Measurements from ENCODE around the gene ANLN. TPM values are rescaled to one million over a fixed set of nuclear protein-coding genes. Genes with fewer than 3 reads are reported as not detected.

ANLN gene
- total RNA-seq, 1 experiment from 2014 or later, result 238 TPM

DNA sequence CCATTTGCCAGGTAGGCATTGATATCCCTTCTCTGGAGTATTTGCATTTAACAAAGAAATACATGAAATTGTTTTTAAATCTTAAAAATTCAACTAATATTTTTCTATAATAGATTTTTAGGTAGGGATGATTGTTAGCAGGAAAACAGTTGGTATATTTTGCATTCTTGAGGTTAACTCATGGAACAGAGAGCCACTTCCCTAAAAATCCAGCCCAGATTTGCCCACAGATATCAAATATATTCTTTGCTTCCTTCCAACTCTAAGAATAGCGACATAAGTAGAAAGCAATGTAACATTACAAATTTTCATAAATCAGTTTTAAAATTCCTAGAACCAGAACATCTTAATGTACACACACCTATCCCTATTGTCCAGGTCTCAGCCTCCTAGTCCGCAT, 45.0 kb upstream of the ANLN start:
- ATAC-seq (no peak), DNase-seq (ENCODE audit: low read depth, low spot score) (no peak)
- CTCF ChIA-PET, result no interaction called here
- Histone ChIP-seq H3K9me3 (ENCODE audit: control insufficient read depth, insufficient read depth, low read depth, low read length) (no peaks in the 10 kb centered on the region; the same call in 1 of the 2 replicates), H3K27ac (ENCODE audit: low read length) (no peak overlapping the region), H3K36me3 (ENCODE audit: control insufficient read depth, insufficient read depth, low read length) (no peaks in the 10 kb centered on the region), H3K4me1 (ENCODE audit: control insufficient read depth, insufficient read depth, low read length) (peaks cover 31% of the 10 kb centered on the region), H3K4me3 (ENCODE audit: low read depth in 2 of 2, low read length in 2 of 2) (no peak overlapping the region), H3K27me3 (ENCODE audit: control insufficient read depth, insufficient read depth, low read length) (no peaks in the 10 kb centered on the region)
- POLR2A ChIA-PET, result no interaction called here
- in situ Hi-C loops (cut with HindIII; ENCODE audit: low pct_unique_long_range_greater_than_20kb, low sequenced_read_pairs), result no loop called here
- BruUV-seq (replicated peaks), result no TSS peak
- intact Hi-C loops (cut with micrococcal nuclease; ENCODE audit: unreplicated experiment), result no loop called here
- TF ChIP-seq SIN3A (IDR thresholded peaks at IDR 0.05; ENCODE audit: borderline replicate concordance, insufficient read depth, low read depth, low read length) (no peak), POLR2AphosphoS5 (IDR thresholded peaks at IDR 0.05; ENCODE audit: low read depth, low read length) (no peak), TCF7L2 (IDR thresholded peaks at IDR 0.05; ENCODE audit: low read depth, low read length) (no peak)
- TF ChIP-seq, protein P1, sequence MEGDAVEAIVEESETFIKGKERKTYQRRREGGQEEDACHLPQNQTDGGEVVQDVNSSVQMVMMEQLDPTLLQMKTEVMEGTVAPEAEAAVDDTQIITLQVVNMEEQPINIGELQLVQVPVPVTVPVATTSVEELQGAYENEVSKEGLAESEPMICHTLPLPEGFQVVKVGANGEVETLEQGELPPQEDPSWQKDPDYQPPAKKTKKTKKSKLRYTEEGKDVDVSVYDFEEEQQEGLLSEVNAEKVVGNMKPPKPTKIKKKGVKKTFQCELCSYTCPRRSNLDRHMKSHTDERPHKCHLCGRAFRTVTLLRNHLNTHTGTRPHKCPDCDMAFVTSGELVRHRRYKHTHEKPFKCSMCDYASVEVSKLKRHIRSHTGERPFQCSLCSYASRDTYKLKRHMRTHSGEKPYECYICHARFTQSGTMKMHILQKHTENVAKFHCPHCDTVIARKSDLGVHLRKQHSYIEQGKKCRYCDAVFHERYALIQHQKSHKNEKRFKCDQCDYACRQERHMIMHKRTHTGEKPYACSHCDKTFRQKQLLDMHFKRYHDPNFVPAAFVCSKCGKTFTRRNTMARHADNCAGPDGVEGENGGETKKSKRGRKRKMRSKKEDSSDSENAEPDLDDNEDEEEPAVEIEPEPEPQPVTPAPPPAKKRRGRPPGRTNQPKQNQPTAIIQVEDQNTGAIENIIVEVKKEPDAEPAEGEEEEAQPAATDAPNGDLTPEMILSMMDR (IDR thresholded peaks at IDR 0.05), result no peak

- Histone ChIP-seq H3K4me3 (ENCODE audit: low read depth in 2 of 2, low read length in 2 of 2) (no peak overlapping the region), H3K36me3 (ENCODE audit: control insufficient read depth, insufficient read depth, low read length) (no peaks in the 10 kb centered on the region), H3K9me3 (ENCODE audit: control insufficient read depth, insufficient read depth, low read depth, low read length) (no peaks in the 10 kb centered on the region; the same call in 1 of the 2 replicates), H3K27ac (ENCODE audit: low read length) (no peak overlapping the region), H3K4me1 (ENCODE audit: control insufficient read depth, insufficient read depth, low read length) (peaks cover 37% of the 10 kb centered on the region), H3K27me3 (ENCODE audit: control insufficient read depth, insufficient read depth, low read length) (no peaks in the 10 kb centered on the region)
- intact Hi-C loops (cut with micrococcal nuclease; ENCODE audit: unreplicated experiment) (no loop called here), in situ Hi-C loops (cut with HindIII; ENCODE audit: low pct_unique_long_range_greater_than_20kb, low sequenced_read_pairs) (no loop called here)
- POLR2A ChIA-PET, result no interaction called here
- CTCF ChIA-PET, result no interaction called here
- ATAC-seq, result no peak
- BruUV-seq (replicated peaks), result no TSS peak
- no peak for DNase-seq (ENCODE audit: low read depth, low spot score)
- TF ChIP-seq, protein P1 (IDR thresholded peaks at IDR 0.05), result no peak
- TF ChIP-seq SIN3A (IDR thresholded peaks at IDR 0.05; ENCODE audit: borderline replicate concordance, insufficient read depth, low read depth, low read length), result no peak
- no peak for TF ChIP-seq REST (IDR thresholded peaks at IDR 0.05; ENCODE audit: insufficient read depth in 1 of 2, low read depth in 2 of 2, low read length in 1 of 2)
- TF ChIP-seq POLR2AphosphoS5 (IDR thresholded peaks at IDR 0.05; ENCODE audit: low read depth, low read length), result no peak
These were observed 43.3 kb upstream of the ANLN start for GRCh38 chr7:36346260-36346831.

Data from Panc1 (cell line).